HG03342 (cell line): Measurements from ENCODE around the gene NFIX.

Source experiments
- ATAC-seq: cut with Tn5 transposase; IDR thresholded peaks from one replicate; pipeline ENCODE4 v1.9.1; 2021; ENCODE audit warnings: mild to moderate bottlenecking, moderate library complexity; ENCODE audit not compliant: unreplicated experiment

The NFIX gene

DNA sequence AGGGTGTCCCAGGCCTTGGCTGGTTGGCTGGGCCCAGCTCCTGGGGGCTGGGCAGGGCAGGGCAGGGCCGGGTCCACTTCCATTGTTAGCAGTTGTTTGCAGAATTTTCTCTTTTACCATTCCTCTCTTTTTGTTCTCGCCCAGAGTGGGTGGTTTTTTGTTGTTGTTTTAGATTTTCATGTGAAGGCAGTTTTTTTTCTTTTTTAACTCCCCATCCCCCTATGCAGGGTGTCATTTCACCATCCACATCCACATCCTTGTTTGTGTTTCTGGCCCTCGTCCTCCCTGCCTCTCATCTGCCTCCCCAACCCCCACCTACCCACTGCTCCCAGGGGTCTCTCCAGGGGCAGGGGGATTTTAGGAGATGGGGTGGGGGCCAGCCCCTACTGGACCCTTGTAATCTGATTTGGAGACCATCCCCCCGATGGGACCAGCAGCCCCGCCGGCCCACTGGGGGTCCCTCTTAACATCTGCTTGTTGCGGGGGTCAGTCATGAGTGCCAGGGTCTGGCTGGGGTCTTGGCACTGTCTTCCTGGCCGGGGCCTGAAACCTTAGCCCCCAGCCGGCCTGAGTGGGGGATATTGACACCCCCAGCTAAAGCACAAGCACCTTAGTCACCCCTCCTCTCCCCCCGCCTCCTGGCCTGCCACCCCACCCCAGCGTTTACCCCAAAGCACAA is 144.5 kb downstream of the NFIX start:
- ATAC-seq: no peak

DNA sequence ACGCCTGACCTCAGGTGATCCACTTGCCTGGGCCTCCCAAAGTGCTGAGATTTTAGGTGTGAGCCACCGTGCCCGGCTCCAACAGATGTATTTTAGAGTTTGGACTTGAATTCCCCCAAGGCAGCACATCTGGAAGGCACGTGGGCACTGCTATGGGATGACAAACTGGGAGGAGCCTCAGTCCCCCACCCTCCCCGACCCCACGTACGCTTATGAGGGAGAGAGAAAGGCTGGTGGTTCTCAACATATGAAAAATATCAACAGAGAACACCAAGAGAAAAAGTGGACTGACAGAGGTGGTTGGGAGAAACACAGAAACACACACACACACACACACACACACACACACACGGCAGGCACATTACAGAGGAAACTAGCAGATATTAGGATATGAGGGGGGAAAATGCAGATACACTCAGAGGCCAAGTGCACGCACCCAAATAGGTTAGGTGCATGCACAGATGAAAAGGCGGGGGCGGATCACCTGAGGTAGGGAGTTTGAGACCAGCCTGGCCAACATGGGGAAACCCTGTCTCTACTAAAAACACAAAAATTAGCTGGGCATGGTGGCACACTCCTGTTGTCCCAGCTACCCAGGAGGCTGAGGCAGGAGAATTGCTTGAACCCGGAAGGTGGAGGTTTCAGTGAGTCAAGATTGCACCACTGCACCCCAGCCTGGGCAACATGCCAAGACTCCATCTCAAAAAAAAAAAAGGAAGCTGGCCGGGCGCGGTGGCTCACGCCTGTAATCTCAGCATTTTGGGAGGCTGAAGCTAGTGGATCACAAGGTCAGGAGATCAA is 151.7 kb downstream of the NFIX start:
- no peak for ATAC-seq
